H7 (cell line): ENCODE results near the gene TFE3. TPM values are rescaled to one million over a fixed set of nuclear protein-coding genes. Genes with fewer than 3 reads are reported as not detected.
A peak's percentile ranks its signal among the peaks of the same experiment; 100 is the strongest.

ENCODE experiments used
- DNase-seq: peaks from one replicate; pipeline ENCODE4 v3.0.0; 2012
- H3K27me3 ChIP-seq: 2 replicates; pipeline ENCODE4 v1.6.0; 2011; ENCODE audit warnings: mild to moderate bottlenecking, low read length; ENCODE audit not compliant: control insufficient read depth, insufficient read depth
- H3K36me3 ChIP-seq: replicated peaks from 2 replicates; pipeline ENCODE4 v1.5.1; 2011; ENCODE audit warnings: low read length; ENCODE audit not compliant: control insufficient read depth, insufficient read depth
- H3K4me3 ChIP-seq: 2 replicates; pipeline ENCODE4 v1.5.1; 2011; ENCODE audit warnings: low read depth, mild to moderate bottlenecking, control low read depth, low read length, moderate library complexity; ENCODE audit not compliant: insufficient read depth
- total RNA-seq: library from RNA; depleted of rRNA; stranded (reverse); fragments of >200 nt; shearing (Covaris generic); gene quantifications from 2 replicates; pipeline ENCODE4 v1.2.3, GENCODE V29; 2014; rRNA removed

Gene TFE3
- 41.6 and 45.9 TPM in 2 replicates for total RNA-seq

DNA sequence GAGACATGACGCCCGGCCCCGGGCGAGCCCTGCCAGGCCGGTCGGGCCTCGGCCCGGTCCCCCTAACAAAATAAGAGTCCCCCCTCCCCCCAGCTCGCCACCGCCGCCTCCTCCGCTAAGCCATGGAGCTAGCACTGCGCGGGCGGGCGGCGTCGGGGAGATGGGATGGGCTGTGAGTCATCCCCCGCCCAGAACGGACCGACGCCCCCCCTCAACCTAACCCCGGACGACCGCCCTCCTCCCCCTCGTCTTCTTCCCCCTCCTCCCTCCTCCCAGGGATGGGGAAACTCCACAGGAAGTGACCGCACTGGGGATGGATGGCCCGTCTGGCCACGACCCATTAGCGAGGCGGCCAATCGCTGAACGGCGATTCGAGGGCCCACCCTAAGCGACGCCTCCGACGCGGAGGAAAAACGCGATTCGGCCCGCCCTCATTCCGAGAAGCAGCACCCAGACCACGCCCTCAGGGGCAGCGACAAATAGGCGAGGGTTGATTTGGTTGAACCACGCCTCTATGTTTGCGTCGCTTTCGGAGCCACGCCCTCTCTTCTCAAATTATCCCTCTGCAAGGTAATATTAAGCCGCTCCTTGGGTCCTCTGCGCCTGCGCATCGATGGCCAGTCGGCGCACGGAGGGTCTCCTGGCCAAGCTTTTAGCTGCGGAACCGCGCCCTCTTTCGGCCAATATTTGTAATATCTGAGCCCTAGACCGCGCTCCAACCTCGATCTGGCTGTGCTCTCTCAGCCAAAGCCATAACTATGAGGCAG lies at the start of gene TFE3:
TFE3 (minus strand) TSS at position 138 of the 767 bp plus-strand sequence; CDS start at position 7, 131 bp downstream.
- Histone ChIP-seq H3K36me3 (peaks cover 10% of the 10 kb centered on the region), H3K27me3 (no peaks in the 10 kb centered on the region), H3K4me3 (peak within 1 kb of the TSS; percentile 85)
- DNase-seq = peak; percentile 98

DNA sequence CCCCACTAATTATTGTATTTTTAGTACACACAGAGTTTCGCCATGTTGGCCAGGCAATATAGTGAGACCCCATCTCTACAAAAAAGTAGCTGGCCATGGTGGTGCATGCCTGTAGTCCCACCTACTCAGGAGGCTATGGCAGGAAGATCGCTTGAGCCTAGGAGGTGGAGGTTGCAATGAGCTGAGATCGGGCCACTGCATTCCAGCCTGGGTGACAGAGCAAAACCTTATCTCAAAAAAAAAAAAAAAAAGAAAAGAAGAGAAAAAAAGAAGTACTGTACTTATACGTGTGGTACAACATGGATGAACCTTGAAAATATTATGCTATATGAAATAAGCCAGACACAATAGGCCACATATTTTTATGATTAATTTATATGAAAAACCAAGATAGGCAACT lies 46.4 kb upstream of the TFE3 start:
- Histone ChIP-seq H3K36me3 (no peaks in the 10 kb centered on the region), H3K4me3 (no peak overlapping the region), H3K27me3 (no peaks in the 10 kb centered on the region)
- DNase-seq = no peak

- no peaks in the 10 kb centered on the region for H3K36me3 ChIP-seq
- H3K27me3 ChIP-seq = no peaks in the 10 kb centered on the region
- H3K4me3 ChIP-seq = no peak overlapping the region
- DNase-seq = no peak
Observed at GRCh38 chrX:49082271-49082871, 39.2 kb upstream of the TFE3 start.

GRCh38 chrX:49079489-49080428 lies 36.6 kb upstream of the TFE3 start, which contains the start of gene WDR45:
Gene WDR45 (minus strand): TSS chrX:49079887. CDS start chrX:49078095, 1,792 bp downstream.
- DNase-seq = peak; percentile 95
- H3K4me3 ChIP-seq = peak within 1 kb of the TSS; percentile 67
- no peaks in the 10 kb centered on the region; the same call in 1 of the 2 replicates for H3K36me3 ChIP-seq
- no peaks in the 10 kb centered on the region for H3K27me3 ChIP-seq

DNA sequence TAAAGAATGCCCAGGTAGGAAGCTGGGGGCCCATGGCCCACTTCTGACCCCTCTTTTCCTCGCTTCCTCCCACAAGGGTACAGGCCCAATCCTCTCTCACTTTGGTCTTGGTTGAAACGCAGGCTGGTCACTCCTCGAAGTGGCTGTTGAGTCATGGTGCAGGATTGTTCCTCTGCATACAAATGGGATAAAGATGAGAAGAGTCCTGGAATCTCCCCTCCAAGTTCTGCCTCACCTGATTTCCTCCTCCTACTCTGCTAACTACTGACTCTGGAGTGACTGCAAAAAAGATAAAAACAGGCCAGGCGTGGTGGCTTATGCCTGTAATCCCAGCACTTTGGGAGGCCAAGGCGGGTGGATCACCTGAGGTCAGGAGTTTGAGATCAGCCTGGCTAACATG lies 34.8 kb upstream of the TFE3 start:
- no peak overlapping the region for H3K4me3 ChIP-seq
- no peak for DNase-seq
- no peaks in the 10 kb centered on the region; the same call in 1 of the 2 replicates for H3K36me3 ChIP-seq
- H3K27me3 ChIP-seq = no peaks in the 10 kb centered on the region

GRCh38 chrX:49075347-49075746 lies 32.2 kb upstream of the TFE3 start:
- Histone ChIP-seq H3K36me3 (no peaks in the 10 kb centered on the region; the same call in 1 of the 2 replicates), H3K27me3 (no peaks in the 10 kb centered on the region; the same call in 1 of the 2 replicates), H3K4me3 (no peak overlapping the region)
- DNase-seq = peak; percentile 77

GRCh38 chrX:49073601-49074575 lies 30.7 kb upstream of the TFE3 start, which contains the start of gene PRAF2:
Gene PRAF2 (minus strand): TSS chrX:49074002. CDS start chrX:49073987, 15 bp downstream.
- DNase-seq = peak; percentile 96
- Histone ChIP-seq H3K4me3 (peak within 1 kb of the TSS; percentile 60), H3K36me3 (no peaks in the 10 kb centered on the region; the same call in 1 of the 2 replicates), H3K27me3 (no peaks in the 10 kb centered on the region; the same call in 1 of the 2 replicates)

GRCh38 chrX:49072712-49073095 lies 29.5 kb upstream of the TFE3 start:
- H3K4me3 ChIP-seq = peak overlapping the region; percentile 60
- peak; percentile 70 for DNase-seq
- no peaks in the 10 kb centered on the region; the same call in none of the 2 replicates for H3K36me3 ChIP-seq
- H3K27me3 ChIP-seq = no peaks in the 10 kb centered on the region; the same call in 1 of the 2 replicates

DNA sequence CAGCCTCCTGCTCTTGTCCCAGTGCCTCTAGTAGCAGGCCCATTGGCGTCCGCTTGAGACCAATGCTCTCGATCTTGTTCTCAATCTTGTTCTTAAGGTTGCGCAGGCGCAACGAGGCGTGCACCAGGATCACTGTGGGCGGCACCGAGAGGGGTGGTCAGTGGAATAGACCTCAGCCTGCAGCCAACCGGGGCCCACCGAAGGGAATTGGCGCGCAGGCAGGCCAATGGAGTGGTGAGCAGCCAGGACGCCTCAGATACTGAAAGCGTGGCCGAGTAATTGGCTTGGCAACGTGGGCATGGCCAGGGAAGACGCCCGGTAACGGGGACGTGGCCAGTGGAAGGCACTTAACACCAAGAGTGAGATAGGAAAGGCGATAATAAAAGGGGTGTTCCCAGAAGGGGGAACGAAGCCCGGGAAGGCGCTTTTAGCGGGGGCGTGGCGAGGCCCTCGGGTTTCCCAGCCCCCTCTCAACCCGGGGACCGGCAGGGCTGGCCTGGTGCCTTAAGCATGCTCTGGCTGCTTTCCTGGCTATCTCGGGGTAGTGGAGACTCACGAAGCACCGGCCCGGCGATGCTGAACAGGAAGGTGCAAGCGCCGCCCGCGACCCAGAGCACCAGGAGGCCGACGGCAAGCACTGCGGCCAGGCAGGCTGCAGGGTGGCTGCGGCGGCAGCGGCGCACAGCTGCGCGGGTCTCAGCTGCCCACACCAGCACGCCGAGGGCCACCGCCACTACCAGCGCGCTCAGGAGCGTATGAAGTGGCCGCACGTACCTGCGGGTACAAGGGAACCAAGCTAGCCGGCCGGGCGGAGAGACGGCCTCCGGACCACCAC lies 28.9 kb upstream of the TFE3 start:
- no peaks in the 10 kb centered on the region; the same call in 1 of the 2 replicates for H3K27me3 ChIP-seq
- peak; percentile 93 for DNase-seq
- H3K4me3 ChIP-seq = peak overlapping the region; percentile 60
- no peaks in the 10 kb centered on the region; the same call in none of the 2 replicates for H3K36me3 ChIP-seq

GRCh38 chrX:49070988-49071387 lies 27.8 kb upstream of the TFE3 start:
- no peak overlapping the region for H3K4me3 ChIP-seq
- no peaks in the 10 kb centered on the region; the same call in 1 of the 2 replicates for H3K36me3 ChIP-seq
- DNase-seq = peak; percentile 39
- no peaks in the 10 kb centered on the region; the same call in 1 of the 2 replicates for H3K27me3 ChIP-seq

DNA sequence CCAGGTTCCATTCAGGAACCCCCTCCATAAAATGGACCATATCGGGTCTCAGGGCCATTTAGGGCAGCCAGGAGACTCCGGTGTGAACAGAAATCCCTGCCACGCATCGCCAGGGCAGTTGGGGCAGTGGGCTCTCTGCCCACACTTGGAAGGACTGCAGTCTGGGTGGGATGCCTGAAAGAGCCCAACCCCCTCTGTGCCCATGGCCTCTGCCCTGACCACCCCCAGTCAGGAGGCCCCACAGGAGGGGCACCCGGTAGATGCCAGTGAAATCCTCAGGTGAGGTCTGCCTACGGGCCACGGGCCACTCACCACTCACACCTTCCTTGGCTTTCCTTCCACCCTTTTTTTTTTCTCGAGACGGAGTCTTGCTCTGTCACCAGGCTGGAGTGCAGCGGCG lies 25.9 kb upstream of the TFE3 start:
- Histone ChIP-seq H3K4me3 (no peak overlapping the region), H3K27me3 (no peaks in the 10 kb centered on the region; the same call in 1 of the 2 replicates)
- DNase-seq = peak; percentile 45

DNA sequence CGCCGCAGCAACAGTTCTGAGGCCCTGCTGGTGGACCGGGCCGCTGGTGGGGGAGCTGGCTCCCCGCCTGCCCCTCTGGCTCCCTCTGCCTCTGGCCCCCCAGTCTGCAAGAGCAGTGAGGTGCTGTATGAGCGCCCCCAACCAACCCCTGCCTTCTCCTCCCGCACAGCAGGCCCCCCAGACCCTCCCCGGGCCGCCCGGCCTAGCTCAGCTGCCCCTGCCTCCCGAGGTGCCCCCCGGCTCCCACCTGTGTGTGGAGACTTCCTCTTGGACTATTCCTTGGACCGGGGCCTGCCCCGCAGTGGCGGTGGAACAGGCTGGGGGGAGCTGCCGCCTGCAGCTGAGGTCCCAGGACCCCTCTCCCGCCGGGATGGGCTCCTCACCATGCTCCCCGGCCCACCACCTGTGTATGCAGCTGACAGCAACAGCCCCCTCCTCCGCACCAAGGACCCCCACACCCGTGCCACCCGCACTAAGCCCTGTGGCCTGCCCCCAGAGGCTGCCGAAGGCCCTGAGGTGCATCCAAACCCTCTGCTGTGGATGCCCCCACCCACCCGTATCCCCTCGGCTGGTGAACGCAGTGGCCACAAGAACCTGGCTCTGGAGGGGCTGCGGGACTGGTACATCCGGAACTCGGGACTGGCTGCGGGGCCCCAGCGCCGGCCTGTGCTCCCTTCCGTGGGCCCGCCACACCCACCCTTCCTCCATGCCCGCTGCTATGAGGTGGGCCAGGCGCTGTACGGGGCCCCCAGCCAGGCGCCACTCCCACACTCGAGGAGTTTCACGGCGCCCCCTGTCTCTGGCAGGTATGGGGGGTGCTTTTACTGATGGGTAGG lies 24.3 kb upstream of the TFE3 start:
- H3K27me3 ChIP-seq = no peaks in the 10 kb centered on the region; the same call in 1 of the 2 replicates
- no peak overlapping the region for H3K4me3 ChIP-seq
- DNase-seq = peak; percentile 66
- no peaks in the 10 kb centered on the region; the same call in 1 of the 2 replicates for H3K36me3 ChIP-seq

More for the DNA sequence above, 25.9 kb upstream of the TFE3 start:
- H3K36me3 ChIP-seq = no peaks in the 10 kb centered on the region; the same call in 1 of the 2 replicates
